K562 (cell line): ENCODE data around the gene STUB1. TPM values are rescaled to one million over a fixed set of nuclear protein-coding genes. Genes with fewer than 3 reads are reported as not detected.

Source experiments
- GTF2A2 ChIP-seq: IDR thresholded peaks from 2 replicates; pipeline ENCODE4 v1.6.1; 2016; ENCODE audit warnings: mild to moderate bottlenecking, missing genetic modification characterization, missing compliant biosample characterization
- NUFIP1 ChIP-seq: fragments of 450-650 bp; IDR thresholded peaks from 2 replicates; pipeline ENCODE4 v1.6.1; 2018; ENCODE audit not compliant: partially characterized antibody
- SIN3B ChIP-seq: fragments of 450-650 bp; IDR thresholded peaks from 2 replicates; pipeline ENCODE4 v1.6.1; 2017; ENCODE audit warnings: low read depth, mild to moderate bottlenecking, moderate library complexity
- SMAD1 ChIP-seq: fragments of 150-350 bp; IDR thresholded peaks from 2 replicates; pipeline ENCODE4 v1.6.1; 2014; ENCODE audit warnings: low read length, low read depth; ENCODE audit not compliant: partially characterized antibody
- SRF ChIP-seq, 2 experiments: fragments of 250-450, 450-650 bp in 1 of 2; sonication (Bioruptor Pico) in 1 of 2; sonication (generic) in 1 of 2; formaldehyde crosslinking; IDR thresholded peaks; 2 replicates each; pipeline versions ENCODE4 v1.5.0 to v1.5.1; 2020 to 2022; ENCODE audit warnings: mild to moderate bottlenecking in 1 of 2, missing genetic modification reagents in 1 of 2
- ZNF311 ChIP-seq: fragments of 250-450 bp; sonication (Bioruptor Pico); IDR thresholded peaks from 2 replicates; pipeline ENCODE4 v1.4.0; 2020; ENCODE audit warnings: mild to moderate bottlenecking, moderate library complexity
- polyA plus RNA-seq, 8 experiments: library from polyadenylated mRNA; depleted of rRNA in 4 of 8; stranded (reverse) in 5 of 8; unstranded in 3 of 8; fragments of >200 nt; fragmentation: Nextera tagmentation in 2 of 8; fragmentation: Illumina TruSeq in 1 of 8; extraction: Ambion mirVana in 2 of 8; extraction: Trizol in 1 of 8; gene quantifications; 2 replicates each; pipeline versions ENCODE4 v1.2.1 to v1.2.3, GENCODE V29; 2011 to 2014; ENCODE audit warnings: inconsistent platforms in 1 of 8, missing spikeins in 1 of 8
- total RNA-seq, 7 experiments: library from RNA; depleted of rRNA in 6 of 7; stranded (reverse); fragments of >200 nt in 6 of 7; fragmentation: Illumina TruSeq in 2 of 7; extraction: Trizol in 2 of 7; gene quantifications; 2 replicates each; pipeline versions ENCODE4 v1.2.1 to v1.2.3, GENCODE V29; 2011 to 2021; ENCODE audit warnings: low replicate concordance in 1 of 7
- TF ChIP-seq, protein P1 (sequence below): fragments of 200-600 bp; sonication (generic); IDR thresholded peaks from one replicate; pipeline ENCODE4 v1.6.1; 2012; ENCODE audit warnings: mild to moderate bottlenecking, low read depth, low read length, inconsistent platforms
- TF ChIP-seq, protein P2 (sequence below): sonication (generic); IDR thresholded peaks from 2 replicates; pipeline ENCODE4 v1.6.1; 2016
- TF ChIP-seq, protein P3 (sequence below), 2 experiments: IDR thresholded peaks; 2 replicates each; pipeline ENCODE4 v1.6.1; 2011; ENCODE audit warnings: borderline replicate concordance in 1 of 2, control low read depth in 1 of 2, low read depth in 1 of 2, low read length in 1 of 2, mild to moderate bottlenecking in 1 of 2, mixed read lengths in 1 of 2, moderate library complexity in 1 of 2; ENCODE audit not compliant: insufficient read depth in 1 of 2, insufficient read length in 1 of 2, poor library complexity in 1 of 2, severe bottlenecking in 1 of 2; ENCODE audit errors: extremely low read depth in 1 of 2

Gene STUB1
- total and polyA plus RNA-seq, 9 of the 15 experiments (the other 6 are each of a cell fraction or from before 2014, with no cell fraction given) = 10.6 to 251 (median 152) TPM

DNA sequence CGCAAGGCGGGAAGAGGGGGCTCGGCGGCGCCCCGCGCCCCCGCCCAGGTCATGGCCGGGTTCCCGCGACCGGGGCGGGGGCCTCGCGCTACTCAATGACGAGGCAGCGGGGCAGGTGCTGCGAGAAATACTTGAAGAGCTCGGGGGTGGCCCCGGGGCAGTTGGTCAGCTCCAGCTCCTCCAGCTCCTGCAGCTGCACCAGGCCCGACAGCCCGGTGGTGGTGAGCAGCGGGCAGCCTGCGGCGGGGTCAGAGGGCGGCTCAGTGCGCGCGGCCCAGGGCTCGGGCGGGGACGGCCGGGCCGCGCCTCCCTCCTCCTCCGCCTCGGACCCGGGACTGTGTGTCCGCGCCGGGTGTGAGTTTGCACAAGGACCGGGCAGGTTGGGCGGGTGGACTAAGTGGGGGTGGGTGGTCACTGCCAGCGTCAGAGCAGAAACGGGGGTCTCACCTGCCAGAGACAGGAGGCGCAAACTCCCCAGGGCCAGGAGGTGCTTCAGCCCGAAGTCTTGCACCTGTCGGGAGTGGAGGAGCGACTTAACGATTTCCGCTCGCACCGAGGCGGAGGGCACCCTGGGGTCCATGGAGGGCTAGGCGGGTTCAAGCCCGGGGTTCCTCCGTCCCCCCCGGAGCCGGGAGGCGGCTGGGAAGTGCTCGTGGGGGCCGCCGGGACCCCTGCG, 14.1 kb downstream of the STUB1 start (continued):
- TF ChIP-seq, protein P1, sequence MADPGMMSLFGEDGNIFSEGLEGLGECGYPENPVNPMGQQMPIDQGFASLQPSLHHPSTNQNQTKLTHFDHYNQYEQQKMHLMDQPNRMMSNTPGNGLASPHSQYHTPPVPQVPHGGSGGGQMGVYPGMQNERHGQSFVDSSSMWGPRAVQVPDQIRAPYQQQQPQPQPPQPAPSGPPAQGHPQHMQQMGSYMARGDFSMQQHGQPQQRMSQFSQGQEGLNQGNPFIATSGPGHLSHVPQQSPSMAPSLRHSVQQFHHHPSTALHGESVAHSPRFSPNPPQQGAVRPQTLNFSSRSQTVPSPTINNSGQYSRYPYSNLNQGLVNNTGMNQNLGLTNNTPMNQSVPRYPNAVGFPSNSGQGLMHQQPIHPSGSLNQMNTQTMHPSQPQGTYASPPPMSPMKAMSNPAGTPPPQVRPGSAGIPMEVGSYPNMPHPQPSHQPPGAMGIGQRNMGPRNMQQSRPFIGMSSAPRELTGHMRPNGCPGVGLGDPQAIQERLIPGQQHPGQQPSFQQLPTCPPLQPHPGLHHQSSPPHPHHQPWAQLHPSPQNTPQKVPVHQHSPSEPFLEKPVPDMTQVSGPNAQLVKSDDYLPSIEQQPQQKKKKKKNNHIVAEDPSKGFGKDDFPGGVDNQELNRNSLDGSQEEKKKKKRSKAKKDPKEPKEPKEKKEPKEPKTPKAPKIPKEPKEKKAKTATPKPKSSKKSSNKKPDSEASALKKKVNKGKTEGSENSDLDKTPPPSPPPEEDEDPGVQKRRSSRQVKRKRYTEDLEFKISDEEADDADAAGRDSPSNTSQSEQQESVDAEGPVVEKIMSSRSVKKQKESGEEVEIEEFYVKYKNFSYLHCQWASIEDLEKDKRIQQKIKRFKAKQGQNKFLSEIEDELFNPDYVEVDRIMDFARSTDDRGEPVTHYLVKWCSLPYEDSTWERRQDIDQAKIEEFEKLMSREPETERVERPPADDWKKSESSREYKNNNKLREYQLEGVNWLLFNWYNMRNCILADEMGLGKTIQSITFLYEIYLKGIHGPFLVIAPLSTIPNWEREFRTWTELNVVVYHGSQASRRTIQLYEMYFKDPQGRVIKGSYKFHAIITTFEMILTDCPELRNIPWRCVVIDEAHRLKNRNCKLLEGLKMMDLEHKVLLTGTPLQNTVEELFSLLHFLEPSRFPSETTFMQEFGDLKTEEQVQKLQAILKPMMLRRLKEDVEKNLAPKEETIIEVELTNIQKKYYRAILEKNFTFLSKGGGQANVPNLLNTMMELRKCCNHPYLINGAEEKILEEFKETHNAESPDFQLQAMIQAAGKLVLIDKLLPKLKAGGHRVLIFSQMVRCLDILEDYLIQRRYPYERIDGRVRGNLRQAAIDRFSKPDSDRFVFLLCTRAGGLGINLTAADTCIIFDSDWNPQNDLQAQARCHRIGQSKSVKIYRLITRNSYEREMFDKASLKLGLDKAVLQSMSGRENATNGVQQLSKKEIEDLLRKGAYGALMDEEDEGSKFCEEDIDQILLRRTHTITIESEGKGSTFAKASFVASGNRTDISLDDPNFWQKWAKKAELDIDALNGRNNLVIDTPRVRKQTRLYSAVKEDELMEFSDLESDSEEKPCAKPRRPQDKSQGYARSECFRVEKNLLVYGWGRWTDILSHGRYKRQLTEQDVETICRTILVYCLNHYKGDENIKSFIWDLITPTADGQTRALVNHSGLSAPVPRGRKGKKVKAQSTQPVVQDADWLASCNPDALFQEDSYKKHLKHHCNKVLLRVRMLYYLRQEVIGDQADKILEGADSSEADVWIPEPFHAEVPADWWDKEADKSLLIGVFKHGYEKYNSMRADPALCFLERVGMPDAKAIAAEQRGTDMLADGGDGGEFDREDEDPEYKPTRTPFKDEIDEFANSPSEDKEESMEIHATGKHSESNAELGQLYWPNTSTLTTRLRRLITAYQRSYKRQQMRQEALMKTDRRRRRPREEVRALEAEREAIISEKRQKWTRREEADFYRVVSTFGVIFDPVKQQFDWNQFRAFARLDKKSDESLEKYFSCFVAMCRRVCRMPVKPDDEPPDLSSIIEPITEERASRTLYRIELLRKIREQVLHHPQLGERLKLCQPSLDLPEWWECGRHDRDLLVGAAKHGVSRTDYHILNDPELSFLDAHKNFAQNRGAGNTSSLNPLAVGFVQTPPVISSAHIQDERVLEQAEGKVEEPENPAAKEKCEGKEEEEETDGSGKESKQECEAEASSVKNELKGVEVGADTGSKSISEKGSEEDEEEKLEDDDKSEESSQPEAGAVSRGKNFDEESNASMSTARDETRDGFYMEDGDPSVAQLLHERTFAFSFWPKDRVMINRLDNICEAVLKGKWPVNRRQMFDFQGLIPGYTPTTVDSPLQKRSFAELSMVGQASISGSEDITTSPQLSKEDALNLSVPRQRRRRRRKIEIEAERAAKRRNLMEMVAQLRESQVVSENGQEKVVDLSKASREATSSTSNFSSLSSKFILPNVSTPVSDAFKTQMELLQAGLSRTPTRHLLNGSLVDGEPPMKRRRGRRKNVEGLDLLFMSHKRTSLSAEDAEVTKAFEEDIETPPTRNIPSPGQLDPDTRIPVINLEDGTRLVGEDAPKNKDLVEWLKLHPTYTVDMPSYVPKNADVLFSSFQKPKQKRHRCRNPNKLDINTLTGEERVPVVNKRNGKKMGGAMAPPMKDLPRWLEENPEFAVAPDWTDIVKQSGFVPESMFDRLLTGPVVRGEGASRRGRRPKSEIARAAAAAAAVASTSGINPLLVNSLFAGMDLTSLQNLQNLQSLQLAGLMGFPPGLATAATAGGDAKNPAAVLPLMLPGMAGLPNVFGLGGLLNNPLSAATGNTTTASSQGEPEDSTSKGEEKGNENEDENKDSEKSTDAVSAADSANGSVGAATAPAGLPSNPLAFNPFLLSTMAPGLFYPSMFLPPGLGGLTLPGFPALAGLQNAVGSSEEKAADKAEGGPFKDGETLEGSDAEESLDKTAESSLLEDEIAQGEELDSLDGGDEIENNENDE = no peak
- TF ChIP-seq, protein P2, sequence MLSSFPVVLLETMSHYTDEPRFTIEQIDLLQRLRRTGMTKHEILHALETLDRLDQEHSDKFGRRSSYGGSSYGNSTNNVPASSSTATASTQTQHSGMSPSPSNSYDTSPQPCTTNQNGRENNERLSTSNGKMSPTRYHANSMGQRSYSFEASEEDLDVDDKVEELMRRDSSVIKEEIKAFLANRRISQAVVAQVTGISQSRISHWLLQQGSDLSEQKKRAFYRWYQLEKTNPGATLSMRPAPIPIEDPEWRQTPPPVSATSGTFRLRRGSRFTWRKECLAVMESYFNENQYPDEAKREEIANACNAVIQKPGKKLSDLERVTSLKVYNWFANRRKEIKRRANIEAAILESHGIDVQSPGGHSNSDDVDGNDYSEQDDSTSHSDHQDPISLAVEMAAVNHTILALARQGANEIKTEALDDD = no peak
- TF ChIP-seq NUFIP1 (no peak), ZNF311 (no peak), SIN3B (no peak), GTF2A2 (tag) (no peak), SRF (CRISPR knock-in tag; IDR thresholded peaks at IDR 0.05) (no peak), SMAD1 (no peak)
- TF ChIP-seq, protein P3, sequence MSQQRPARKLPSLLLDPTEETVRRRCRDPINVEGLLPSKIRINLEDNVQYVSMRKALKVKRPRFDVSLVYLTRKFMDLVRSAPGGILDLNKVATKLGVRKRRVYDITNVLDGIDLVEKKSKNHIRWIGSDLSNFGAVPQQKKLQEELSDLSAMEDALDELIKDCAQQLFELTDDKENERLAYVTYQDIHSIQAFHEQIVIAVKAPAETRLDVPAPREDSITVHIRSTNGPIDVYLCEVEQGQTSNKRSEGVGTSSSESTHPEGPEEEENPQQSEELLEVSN (IDR thresholded peaks at IDR 0.05; ENCODE audit: borderline replicate concordance in 1 of 2, extremely low read depth in 1 of 2, insufficient read depth in 1 of 2, insufficient read length in 1 of 2, low read depth in 1 of 2, low read length in 1 of 2, poor library complexity in 1 of 2, severe bottlenecking in 1 of 2) = peak in 1 of 2 experiments; percentile 55
